ENCODE results near the gene TULP1. TPM values are rescaled to one million over a fixed set of nuclear protein-coding genes. Genes with fewer than 3 reads are reported as not detected.

Gene TULP1
- total and polyA plus RNA-seq, 2 of the 13 experiments (the other 11 are each of a cell fraction or from before 2014, with no cell fraction given): not detected

- TF ChIP-seq ZGPAT (CRISPR knock-in tag; IDR thresholded peaks at IDR 0.05) (peak; percentile 83), SIN3B (IDR thresholded peaks at IDR 0.05; ENCODE audit: low read length) (no peak), ZNF225 (CRISPR knock-in tag; IDR thresholded peaks at IDR 0.05) (peak; percentile 21; the same call in 1 of the 2 replicates), ADNP (CRISPR knock-in tag; IDR thresholded peaks at IDR 0.05) (no peak), ONECUT2 (CRISPR knock-in tag; IDR thresholded peaks at IDR 0.05) (0 out of 2 replicates have a peak, but pooled peaks have one; percentile 24), ZNF75D (CRISPR knock-in tag; IDR thresholded peaks at IDR 0.05; ENCODE audit: borderline replicate concordance) (no peak), HCFC1 (IDR thresholded peaks at IDR 0.05; ENCODE audit: low read depth, low read length) (no peak), ARNT (IDR thresholded peaks at IDR 0.05) (no peak), CTCF (CRISPR knock-in tag; IDR thresholded peaks at IDR 0.05) (peak; percentile 31; the same call in 1 of the 2 replicates), ELF4 (CRISPR knock-in tag; IDR thresholded peaks at IDR 0.05; ENCODE audit: borderline replicate concordance) (no peak), SRSF9 (IDR thresholded peaks at IDR 0.05; ENCODE audit: borderline replicate concordance, insufficient read depth, low read depth, low read length, poor library complexity, severe bottlenecking) (no peak), E2F2 (CRISPR knock-in tag; IDR thresholded peaks at IDR 0.05; ENCODE audit: borderline replicate concordance) (peak; percentile 23; the same call in 1 of the 2 replicates), EEA1 (CRISPR knock-in tag; IDR thresholded peaks at IDR 0.05; ENCODE audit: borderline replicate concordance) (no peak; the same call in 1 of the 2 replicates), ZNF512 (CRISPR knock-in tag; IDR thresholded peaks at IDR 0.05) (no peak), CCAR2 (optimal IDR thresholded peaks at IDR 0.05; ENCODE audit: low read depth, low read length) (no peak), HIC2 (CRISPR knock-in tag; IDR thresholded peaks at IDR 0.05; ENCODE audit: low read depth) (no peak; the same call in 1 of the 2 replicates), MXI1 (IDR thresholded peaks at IDR 0.05; ENCODE audit: borderline replicate concordance, low read depth, low read length) (peak; percentile 82; the same call in 2 of the 3 replicates), RXRB (CRISPR knock-in tag; IDR thresholded peaks at IDR 0.05; ENCODE audit: borderline replicate concordance) (peak; percentile 66), ZSCAN29 (CRISPR knock-in tag; conservative IDR thresholded peaks at IDR 0.05) (no peak)
These were observed 60.3 kb downstream of the TULP1 start, which contains the start of gene FANCE (continued) for GRCh38 chr6:35452183-35453090.
